K562 (cell line): ENCODE data around the gene DBP. TPM values are rescaled to one million over a fixed set of nuclear protein-coding genes. Genes with fewer than 3 reads are reported as not detected.

ENCODE experiments used
- BMI1 ChIP-seq: fragments of 150-350 bp; IDR thresholded peaks from 2 replicates; pipeline ENCODE4 v1.6.1; 2014; ENCODE audit warnings: low read length
- CBFA2T2 ChIP-seq: fragments of 450-650 bp; conservative IDR thresholded peaks from 2 replicates; pipeline ENCODE4 v1.6.1; 2017; ENCODE audit warnings: mild to moderate bottlenecking
- CBX1 ChIP-seq: sonication (generic); IDR thresholded peaks from 2 replicates; pipeline ENCODE4 v1.6.1; 2016; ENCODE audit warnings: antibody characterized with exemption, low read depth, mild to moderate bottlenecking
- CBX2 ChIP-seq: fragments of 200-600 bp; sonication (generic); IDR thresholded peaks from one replicate; pipeline ENCODE4 v1.6.1; 2012; ENCODE audit warnings: mild to moderate bottlenecking, low read length, inconsistent platforms; ENCODE audit not compliant: insufficient read depth, poor library complexity, severe bottlenecking
- CHD1 ChIP-seq: fragments of 200-600 bp; sonication (generic); IDR thresholded peaks from one replicate; pipeline ENCODE4 v1.6.1; 2012; ENCODE audit warnings: mild to moderate bottlenecking, moderate library complexity, low read length, inconsistent platforms
- HDAC8 ChIP-seq: fragments of 450-650 bp; IDR thresholded peaks from 2 replicates; pipeline ENCODE4 v1.6.1; 2016; ENCODE audit warnings: mild to moderate bottlenecking, missing genetic modification characterization, moderate library complexity, missing compliant biosample characterization
- HMGN3 ChIP-seq: IDR thresholded peaks from 2 replicates; pipeline ENCODE4 v1.6.1; 2011; ENCODE audit warnings: borderline replicate concordance, low read depth, mild to moderate bottlenecking, mixed read lengths, low read length; ENCODE audit not compliant: insufficient read length; ENCODE audit errors: extremely low read depth
- HSF4 ChIP-seq: fragments of 250-450 bp; sonication (Bioruptor Pico); IDR thresholded peaks from 2 replicates; pipeline ENCODE4 v2.1.2; 2022; ENCODE audit warnings: mild to moderate bottlenecking, moderate library complexity, borderline replicate concordance
- KLF6 ChIP-seq: fragments of 250-450 bp; sonication (Bioruptor Pico); IDR thresholded peaks from 2 replicates; pipeline ENCODE4 v1.4.0; 2020; ENCODE audit warnings: mild to moderate bottlenecking, moderate library complexity, borderline replicate concordance
- MTA3 ChIP-seq: fragments of 450-650 bp; formaldehyde crosslinking; IDR thresholded peaks from 2 replicates; pipeline ENCODE4 v1.6.1; 2017; ENCODE audit warnings: mild to moderate bottlenecking, borderline replicate concordance
- NCOA1 ChIP-seq: fragments of 450-650 bp; IDR thresholded peaks from 2 replicates; pipeline ENCODE4 v1.6.1; 2016; ENCODE audit warnings: low read depth
- OTX1 ChIP-seq: fragments of 450-650 bp; formaldehyde crosslinking; IDR thresholded peaks from 2 replicates; pipeline ENCODE4 v1.4.0; 2022; ENCODE audit warnings: mild to moderate bottlenecking
- PRDM10 ChIP-seq: fragments of 450-650 bp; IDR thresholded peaks from 2 replicates; pipeline ENCODE4 v1.6.1; 2018; ENCODE audit not compliant: partially characterized antibody
- SRSF9 ChIP-seq: fragments of 200-400 bp; formaldehyde crosslinking; IDR thresholded peaks from 2 replicates; pipeline ENCODE4 v1.6.1; 2017; ENCODE audit warnings: low read depth, low read length, borderline replicate concordance
- STAT5B ChIP-seq: fragments of 250-450 bp; sonication (Bioruptor Pico); IDR thresholded peaks from 2 replicates; pipeline ENCODE4 v1.8.0; 2021; ENCODE audit warnings: mild to moderate bottlenecking, inconsistent platforms
- STAT6 ChIP-seq: sonication (generic); formaldehyde crosslinking; IDR thresholded peaks from 2 replicates; pipeline ENCODE4 v1.8.1; 2023; ENCODE audit warnings: mild to moderate bottlenecking, missing genetic modification reagents
- ZBTB7A ChIP-seq: IDR thresholded peaks from 2 replicates; pipeline ENCODE4 v1.6.1; 2011; ENCODE audit warnings: low read depth, mild to moderate bottlenecking, low read length, moderate library complexity, borderline replicate concordance; ENCODE audit not compliant: control insufficient read depth
- ZNF232 ChIP-seq: sonication (generic); formaldehyde crosslinking; IDR thresholded peaks from 2 replicates; pipeline ENCODE4 v1.8.0; 2022; ENCODE audit warnings: mild to moderate bottlenecking, missing genetic modification reagents
- ZNF583 ChIP-seq: fragments of 250-450 bp; sonication (Bioruptor Pico); IDR thresholded peaks from 2 replicates; pipeline ENCODE4 v1.4.0; 2020
- polyA plus RNA-seq, 8 experiments: library from polyadenylated mRNA; depleted of rRNA in 4 of 8; stranded (reverse) in 5 of 8; unstranded in 3 of 8; fragments of >200 nt; fragmentation: Nextera tagmentation in 2 of 8; fragmentation: Illumina TruSeq in 1 of 8; extraction: Ambion mirVana in 2 of 8; extraction: Trizol in 1 of 8; gene quantifications; 2 replicates each; pipeline versions ENCODE4 v1.2.1 to v1.2.3, GENCODE V29; 2011 to 2014; ENCODE audit warnings: inconsistent platforms in 1 of 8, missing spikeins in 1 of 8
- total RNA-seq, 7 experiments: library from RNA; depleted of rRNA in 6 of 7; stranded (reverse); fragments of >200 nt in 6 of 7; fragmentation: Illumina TruSeq in 2 of 7; extraction: Trizol in 2 of 7; gene quantifications; 2 replicates each; pipeline versions ENCODE4 v1.2.1 to v1.2.3, GENCODE V29; 2011 to 2021; ENCODE audit warnings: low replicate concordance in 1 of 7
- TF ChIP-seq, protein P1 (sequence below): sonication (generic); formaldehyde crosslinking; IDR thresholded peaks from 2 replicates; pipeline ENCODE4 v1.8.1; 2023; ENCODE audit warnings: mild to moderate bottlenecking, missing genetic modification reagents

The DBP gene
- total and polyA plus RNA-seq, 9 of the 15 experiments (the other 6 are each of a cell fraction or from before 2014, with no cell fraction given), result 0.25 to 5.5 (median 1.8) TPM

DNA sequence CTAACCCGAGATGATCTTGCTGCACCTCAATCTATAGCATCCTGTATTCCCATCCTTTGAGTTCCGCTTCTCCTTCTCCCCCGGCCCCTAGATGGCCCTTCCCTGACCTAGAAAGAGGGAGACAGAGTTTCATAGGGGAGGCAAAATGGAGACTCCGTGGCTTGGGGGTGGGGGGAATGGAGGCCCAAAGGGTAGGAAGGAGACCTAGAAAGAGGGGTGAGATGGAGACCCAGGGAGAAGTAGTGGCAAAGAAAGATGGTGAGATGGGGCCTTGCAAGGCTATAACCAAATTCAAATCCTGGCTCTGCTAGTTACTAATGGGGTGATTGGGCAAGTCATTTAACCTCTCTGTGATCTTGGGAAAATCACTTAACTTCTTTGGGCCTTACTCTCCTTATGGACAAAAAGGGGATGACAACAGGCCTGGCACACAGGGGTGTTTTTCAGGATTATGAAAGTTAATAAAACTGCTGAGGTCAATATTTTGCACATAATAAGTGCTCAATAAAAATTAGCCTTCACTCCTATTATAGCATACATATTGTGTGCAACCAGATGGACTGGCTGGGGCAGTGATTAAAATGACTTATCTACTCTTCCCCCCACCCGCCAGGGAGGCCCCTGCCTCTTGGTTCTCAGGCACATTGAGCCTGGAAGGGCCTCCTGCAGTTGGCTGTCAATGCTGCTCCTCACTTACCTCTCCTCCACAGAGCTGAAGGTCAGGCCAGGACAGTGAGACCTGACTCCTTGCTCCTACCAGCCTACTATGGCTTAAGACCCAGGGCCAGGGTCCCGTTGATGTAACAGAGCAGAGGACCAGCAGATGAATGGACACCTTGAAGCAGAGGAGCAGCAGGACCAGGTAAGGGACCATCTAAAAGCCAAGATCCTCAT, 17.2 kb downstream of the DBP start (continued):
- TF ChIP-seq, protein P1, sequence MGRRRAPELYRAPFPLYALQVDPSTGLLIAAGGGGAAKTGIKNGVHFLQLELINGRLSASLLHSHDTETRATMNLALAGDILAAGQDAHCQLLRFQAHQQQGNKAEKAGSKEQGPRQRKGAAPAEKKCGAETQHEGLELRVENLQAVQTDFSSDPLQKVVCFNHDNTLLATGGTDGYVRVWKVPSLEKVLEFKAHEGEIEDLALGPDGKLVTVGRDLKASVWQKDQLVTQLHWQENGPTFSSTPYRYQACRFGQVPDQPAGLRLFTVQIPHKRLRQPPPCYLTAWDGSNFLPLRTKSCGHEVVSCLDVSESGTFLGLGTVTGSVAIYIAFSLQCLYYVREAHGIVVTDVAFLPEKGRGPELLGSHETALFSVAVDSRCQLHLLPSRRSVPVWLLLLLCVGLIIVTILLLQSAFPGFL (CRISPR knock-in tag), result no peak
- TF ChIP-seq BMI1 (no peak), ZBTB7A (no peak), STAT5B (CRISPR knock-in tag) (no peak), ZNF232 (no peak), CBX2 (no peak), SRSF9 (no peak), CHD1 (no peak), ZNF583 (CRISPR knock-in tag) (0 out of 2 replicates have a peak, but pooled peaks have one; percentile 13), MTA3 (no peak), HMGN3 (no peak), STAT6 (CRISPR knock-in tag) (no peak), HSF4 (CRISPR knock-in tag) (no peak), NCOA1 (no peak), CBX1 (no peak; the same call in 1 of the 2 replicates), OTX1 (peak; percentile 72; the same call in 1 of the 2 replicates), CBFA2T2 (no peak), KLF6 (no peak), PRDM10 (peak; percentile 4), HDAC8 (tag) (no peak)
